Neural cell (in vitro differentiated cells): ENCODE results near the gene SUSD2.

Experiments
- EZH2 ChIP-seq: fragments of 200-600, 300-800 bp; shearing (Covaris generic), sonication (generic); IDR thresholded peaks from 2 replicates; pipeline ENCODE4 v1.6.1; 2014; ENCODE audit warnings: antibody characterized with exemption, low read length, borderline replicate concordance, mild to moderate bottlenecking; ENCODE audit not compliant: insufficient read depth, poor library complexity, severe bottlenecking
- TF ChIP-seq, protein P1 (sequence below): fragments of 450-650 bp; IDR thresholded peaks from 2 replicates; pipeline ENCODE4 v1.5.1; 2014; ENCODE audit warnings: antibody characterized with exemption, mild to moderate bottlenecking, moderate library complexity; ENCODE audit not compliant: poor library complexity, severe bottlenecking

DNA sequence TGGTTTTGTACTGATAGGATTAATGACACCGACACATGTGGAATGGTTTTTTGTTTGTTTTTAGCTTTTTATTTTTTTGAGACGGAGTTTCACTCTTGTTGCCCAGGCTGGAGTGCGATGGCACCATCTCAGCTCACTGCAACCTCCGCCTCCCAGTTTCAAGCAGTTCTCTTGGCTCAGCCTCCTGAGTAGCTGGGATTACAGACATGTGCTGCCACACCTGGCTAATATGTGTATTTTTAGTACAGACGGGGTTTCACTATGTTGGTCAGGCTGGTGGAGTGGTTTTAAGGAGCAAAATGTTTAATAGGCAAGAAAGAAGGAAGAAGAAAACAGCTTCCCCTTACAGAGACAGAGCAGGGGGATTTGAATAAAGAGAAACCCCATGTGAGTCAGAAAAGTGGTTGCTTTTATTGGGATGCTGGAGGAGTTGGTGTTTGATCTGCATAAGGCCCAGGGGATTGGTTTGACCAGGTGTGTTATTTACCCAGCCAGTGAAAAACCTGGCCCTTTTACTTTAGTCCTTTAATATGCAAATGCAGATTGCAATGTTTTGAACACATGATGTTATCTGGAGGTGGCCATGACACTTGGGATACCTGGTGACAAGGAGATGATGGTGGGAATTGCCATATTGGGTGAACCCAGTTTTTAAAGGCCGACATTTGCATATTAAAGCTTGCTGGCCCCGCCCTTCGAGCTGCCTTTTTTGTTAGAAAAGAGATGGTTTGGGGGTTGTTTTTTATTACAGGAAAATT lies 24.3 kb downstream of the SUSD2 start:
- no peak for TF ChIP-seq EZH2
- TF ChIP-seq, protein P1, sequence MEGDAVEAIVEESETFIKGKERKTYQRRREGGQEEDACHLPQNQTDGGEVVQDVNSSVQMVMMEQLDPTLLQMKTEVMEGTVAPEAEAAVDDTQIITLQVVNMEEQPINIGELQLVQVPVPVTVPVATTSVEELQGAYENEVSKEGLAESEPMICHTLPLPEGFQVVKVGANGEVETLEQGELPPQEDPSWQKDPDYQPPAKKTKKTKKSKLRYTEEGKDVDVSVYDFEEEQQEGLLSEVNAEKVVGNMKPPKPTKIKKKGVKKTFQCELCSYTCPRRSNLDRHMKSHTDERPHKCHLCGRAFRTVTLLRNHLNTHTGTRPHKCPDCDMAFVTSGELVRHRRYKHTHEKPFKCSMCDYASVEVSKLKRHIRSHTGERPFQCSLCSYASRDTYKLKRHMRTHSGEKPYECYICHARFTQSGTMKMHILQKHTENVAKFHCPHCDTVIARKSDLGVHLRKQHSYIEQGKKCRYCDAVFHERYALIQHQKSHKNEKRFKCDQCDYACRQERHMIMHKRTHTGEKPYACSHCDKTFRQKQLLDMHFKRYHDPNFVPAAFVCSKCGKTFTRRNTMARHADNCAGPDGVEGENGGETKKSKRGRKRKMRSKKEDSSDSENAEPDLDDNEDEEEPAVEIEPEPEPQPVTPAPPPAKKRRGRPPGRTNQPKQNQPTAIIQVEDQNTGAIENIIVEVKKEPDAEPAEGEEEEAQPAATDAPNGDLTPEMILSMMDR, result no peak
